HG03095 (cell line): ENCODE results near the gene RLN3.

ENCODE experiments used
- ATAC-seq: cut with Tn5 transposase; IDR thresholded peaks from one replicate; pipeline ENCODE4 v1.9.1; 2021; ENCODE audit warnings: moderate library complexity; ENCODE audit not compliant: unreplicated experiment

The RLN3 gene

GRCh38 chr19:14073925-14074838 is 46.2 kb downstream of the RLN3 start:
- ATAC-seq = no peak

- no peak for ATAC-seq
These were observed 50.5 kb downstream of the RLN3 start for GRCh38 chr19:14078411-14078810.
